DND-41 (cell line): ENCODE data around the gene IGSF9.

Experiments used
- CTCF ChIP-seq: IDR thresholded peaks from 2 replicates; pipeline ENCODE4 v1.5.1; 2012; ENCODE audit warnings: borderline replicate concordance, low read length, moderate library complexity, mild to moderate bottlenecking; ENCODE audit not compliant: poor library complexity, severe bottlenecking; ENCODE audit errors: extremely low read depth
- EZH2 ChIP-seq: IDR thresholded peaks from 3 replicates; pipeline ENCODE4 v1.6.1; 2012; ENCODE audit warnings: borderline replicate concordance, low read depth, mild to moderate bottlenecking, moderate library complexity, low read length, inconsistent platforms; ENCODE audit not compliant: severe bottlenecking

- TF ChIP-seq CTCF (no peak), EZH2 (no peak)
These were observed 25.5 kb upstream of the IGSF9 start for GRCh38 chr1:159970932-159971342.
